Measurements from ENCODE around the gene RPP21. TPM values are rescaled to one million over a fixed set of nuclear protein-coding genes. Genes with fewer than 3 reads are reported as not detected.

RPP21 gene
- total RNA-seq, 1 donor from 2014 or later: 48.8 TPM

DNA sequence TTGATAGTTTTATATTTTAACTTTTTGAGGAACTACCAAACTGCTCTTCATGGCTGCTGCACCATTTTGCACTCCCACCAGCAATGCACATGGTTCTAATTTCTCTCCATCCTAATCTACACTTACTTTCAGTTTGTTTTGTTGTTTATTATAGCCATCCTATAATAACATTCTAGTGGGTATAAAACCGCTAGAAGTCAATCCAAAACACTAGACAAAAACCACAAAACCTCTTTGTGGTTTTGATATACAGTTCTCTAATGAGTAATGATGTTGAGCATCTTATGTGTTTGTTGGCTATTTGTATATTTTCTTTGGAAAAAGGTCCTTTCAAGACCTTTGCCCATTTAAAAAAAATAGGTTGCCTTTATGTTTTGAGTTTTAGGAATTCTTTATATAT lies 5.6 kb downstream of the RPP21 start:
- TF ChIP-seq, protein P1, sequence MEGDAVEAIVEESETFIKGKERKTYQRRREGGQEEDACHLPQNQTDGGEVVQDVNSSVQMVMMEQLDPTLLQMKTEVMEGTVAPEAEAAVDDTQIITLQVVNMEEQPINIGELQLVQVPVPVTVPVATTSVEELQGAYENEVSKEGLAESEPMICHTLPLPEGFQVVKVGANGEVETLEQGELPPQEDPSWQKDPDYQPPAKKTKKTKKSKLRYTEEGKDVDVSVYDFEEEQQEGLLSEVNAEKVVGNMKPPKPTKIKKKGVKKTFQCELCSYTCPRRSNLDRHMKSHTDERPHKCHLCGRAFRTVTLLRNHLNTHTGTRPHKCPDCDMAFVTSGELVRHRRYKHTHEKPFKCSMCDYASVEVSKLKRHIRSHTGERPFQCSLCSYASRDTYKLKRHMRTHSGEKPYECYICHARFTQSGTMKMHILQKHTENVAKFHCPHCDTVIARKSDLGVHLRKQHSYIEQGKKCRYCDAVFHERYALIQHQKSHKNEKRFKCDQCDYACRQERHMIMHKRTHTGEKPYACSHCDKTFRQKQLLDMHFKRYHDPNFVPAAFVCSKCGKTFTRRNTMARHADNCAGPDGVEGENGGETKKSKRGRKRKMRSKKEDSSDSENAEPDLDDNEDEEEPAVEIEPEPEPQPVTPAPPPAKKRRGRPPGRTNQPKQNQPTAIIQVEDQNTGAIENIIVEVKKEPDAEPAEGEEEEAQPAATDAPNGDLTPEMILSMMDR (IDR thresholded peaks at IDR 0.05): no peak
- H3K9me3 Mint-ChIP-seq (ENCODE audit: unreplicated experiment): no peaks in the 10 kb centered on the region
- peaks cover 9% of the 10 kb centered on the region for H3K27me3 Mint-ChIP-seq (ENCODE audit: unreplicated experiment)
- peaks cover 7% of the 10 kb centered on the region for H3K4me1 Mint-ChIP-seq (ENCODE audit: unreplicated experiment)
- H3K36me3 Mint-ChIP-seq (ENCODE audit: unreplicated experiment): peaks cover 4% of the 10 kb centered on the region
- H3K27ac Mint-ChIP-seq (ENCODE audit: unreplicated experiment): no peak overlapping the region
- DNase-seq (ENCODE audit: extremely low spot score, unreplicated experiment): no peak
- H3K4me3 Mint-ChIP-seq (ENCODE audit: unreplicated experiment): no peak overlapping the region

DNA sequence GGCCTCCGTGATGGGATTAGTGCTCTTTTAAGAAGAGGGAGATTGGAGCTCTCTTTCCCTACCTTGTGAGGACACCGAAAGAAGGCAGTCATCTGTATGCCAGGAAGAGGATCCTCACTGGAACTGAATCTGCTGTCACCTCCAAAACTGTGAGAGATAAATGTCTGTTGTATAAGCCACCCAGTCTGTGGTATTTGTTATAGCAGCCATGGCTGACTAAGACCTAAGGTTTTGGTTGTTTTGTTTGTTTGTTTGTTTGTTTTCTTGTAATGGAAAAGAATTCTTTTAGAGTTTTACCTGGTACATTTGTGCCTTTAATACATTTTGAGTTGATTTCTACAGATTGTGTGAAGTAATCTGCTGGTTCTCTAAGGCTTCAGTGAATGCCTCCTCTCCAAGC lies 7.6 kb downstream of the RPP21 start:
- TF ChIP-seq, protein P1 (IDR thresholded peaks at IDR 0.05): no peak
- Mint-ChIP-seq H3K4me3 (ENCODE audit: unreplicated experiment) (no peak overlapping the region), H3K27ac (ENCODE audit: unreplicated experiment) (no peak overlapping the region), H3K36me3 (ENCODE audit: unreplicated experiment) (no peaks in the 10 kb centered on the region), H3K27me3 (ENCODE audit: unreplicated experiment) (peaks cover 19% of the 10 kb centered on the region), H3K4me1 (ENCODE audit: unreplicated experiment) (no peaks in the 10 kb centered on the region), H3K9me3 (ENCODE audit: unreplicated experiment) (no peaks in the 10 kb centered on the region)
- DNase-seq (ENCODE audit: extremely low spot score, unreplicated experiment): no peak

DNA sequence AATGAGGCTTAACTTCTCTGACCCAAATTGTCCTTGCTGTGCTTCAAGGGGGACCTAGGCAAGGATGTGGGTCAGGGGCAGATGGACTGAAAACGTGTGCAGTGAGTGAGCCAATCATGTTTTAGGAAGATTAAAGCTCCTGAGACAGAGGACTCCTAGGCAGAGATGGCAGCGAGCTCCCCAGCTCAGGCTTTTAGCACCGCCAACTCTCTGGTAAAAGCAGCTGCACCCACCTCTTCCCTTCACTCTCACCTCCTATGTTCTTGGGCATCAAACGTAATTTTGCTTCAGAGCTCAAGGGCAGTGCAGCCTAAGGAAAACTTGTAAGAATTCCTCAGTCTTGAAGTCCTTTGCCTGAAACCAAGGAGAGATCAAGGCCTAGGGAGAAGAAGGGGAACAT lies 10.3 kb downstream of the RPP21 start:
- H3K36me3 Mint-ChIP-seq (ENCODE audit: unreplicated experiment): no peaks in the 10 kb centered on the region
- no peaks in the 10 kb centered on the region for H3K9me3 Mint-ChIP-seq (ENCODE audit: unreplicated experiment)
- H3K4me1 Mint-ChIP-seq (ENCODE audit: unreplicated experiment): peaks cover 7% of the 10 kb centered on the region
- H3K27ac Mint-ChIP-seq (ENCODE audit: unreplicated experiment): no peak overlapping the region
- TF ChIP-seq, protein P1 (IDR thresholded peaks at IDR 0.05): no peak
- no peak for DNase-seq (ENCODE audit: extremely low spot score, unreplicated experiment)
- H3K4me3 Mint-ChIP-seq (ENCODE audit: unreplicated experiment): no peak overlapping the region
- H3K27me3 Mint-ChIP-seq (ENCODE audit: unreplicated experiment): peaks cover 42% of the 10 kb centered on the region

DNA sequence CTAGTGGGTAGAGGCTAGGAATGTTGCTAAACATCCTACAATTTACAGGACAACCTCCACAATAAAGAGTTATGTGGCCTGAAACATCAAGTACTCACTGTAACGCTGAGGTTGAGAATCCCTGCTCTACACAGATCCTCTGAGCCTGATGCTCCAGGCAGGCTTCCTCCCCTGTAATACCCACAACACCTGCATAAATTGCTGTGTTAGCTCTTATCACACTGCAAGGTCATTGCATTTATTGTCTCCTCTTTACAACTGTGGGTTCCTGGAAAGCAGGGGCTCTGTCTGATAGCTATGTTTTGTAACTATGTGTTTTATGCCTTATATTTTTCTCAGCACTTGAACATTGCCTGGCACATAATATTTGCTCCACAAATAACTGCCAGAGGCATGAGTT lies 11.6 kb downstream of the RPP21 start:
- Mint-ChIP-seq H3K9me3 (ENCODE audit: unreplicated experiment) (no peaks in the 10 kb centered on the region), H3K4me3 (ENCODE audit: unreplicated experiment) (no peak overlapping the region), H3K4me1 (ENCODE audit: unreplicated experiment) (peaks cover 7% of the 10 kb centered on the region)

DNA sequence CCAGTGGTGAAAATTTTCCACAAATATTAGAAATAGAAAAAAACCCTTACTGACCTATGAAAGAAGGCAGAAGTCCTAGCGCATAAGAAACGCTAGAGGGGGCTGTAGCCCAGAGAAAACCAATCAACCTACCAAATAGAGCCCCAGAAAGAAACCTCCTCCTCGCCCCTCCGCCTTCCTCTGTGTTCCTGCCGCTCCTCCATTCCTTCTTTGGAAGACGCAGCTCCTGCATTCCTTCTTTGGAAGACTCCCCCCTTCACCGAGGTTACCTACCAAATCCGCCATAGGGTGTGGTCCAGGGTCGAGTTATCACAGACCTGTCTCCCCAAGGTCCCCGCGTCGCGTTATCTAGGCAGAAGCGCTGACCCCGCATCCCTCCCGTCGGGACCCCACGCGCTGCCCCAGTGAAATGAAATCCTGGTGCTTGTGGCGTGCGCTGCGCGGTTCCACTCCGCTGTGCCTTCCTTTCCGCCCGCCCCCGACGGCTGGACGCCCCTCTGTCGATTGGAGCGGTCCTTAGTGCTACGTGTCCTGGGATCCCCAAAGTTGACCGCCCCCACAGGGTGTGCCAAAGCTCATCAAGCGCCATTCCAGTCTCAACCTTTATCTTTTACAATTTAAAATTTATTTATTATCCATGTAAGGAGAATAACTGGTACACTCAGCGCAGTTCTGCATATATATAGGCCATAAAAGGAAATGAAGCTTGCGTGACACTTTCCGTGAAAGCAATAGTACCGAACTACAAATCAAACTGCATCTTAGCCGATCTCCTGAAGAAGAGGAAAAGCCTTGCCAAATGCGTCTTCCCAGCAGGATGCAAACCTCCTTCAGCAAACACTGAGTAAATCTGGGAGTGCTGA lies 13.0 kb downstream of the RPP21 start:
- H3K36me3 Mint-ChIP-seq (ENCODE audit: unreplicated experiment): no peaks in the 10 kb centered on the region
- H3K4me3 Mint-ChIP-seq (ENCODE audit: unreplicated experiment): peak overlapping the region; percentile 81
- H3K27me3 Mint-ChIP-seq (ENCODE audit: unreplicated experiment): peaks cover 65% of the 10 kb centered on the region
- peaks cover 7% of the 10 kb centered on the region for H3K4me1 Mint-ChIP-seq (ENCODE audit: unreplicated experiment)
- DNase-seq (ENCODE audit: extremely low spot score, unreplicated experiment): no peak
- H3K27ac Mint-ChIP-seq (ENCODE audit: unreplicated experiment): no peak overlapping the region
- TF ChIP-seq, protein P1 (IDR thresholded peaks at IDR 0.05): peak; percentile 86
- peaks cover 6% of the 10 kb centered on the region for H3K9me3 Mint-ChIP-seq (ENCODE audit: unreplicated experiment)

More for the DNA sequence above, 11.6 kb downstream of the RPP21 start:
- no peak overlapping the region for H3K27ac Mint-ChIP-seq (ENCODE audit: unreplicated experiment)
- TF ChIP-seq, protein P1 (IDR thresholded peaks at IDR 0.05): no peak
- no peaks in the 10 kb centered on the region for H3K36me3 Mint-ChIP-seq (ENCODE audit: unreplicated experiment)
- no peak for DNase-seq (ENCODE audit: extremely low spot score, unreplicated experiment)
- H3K27me3 Mint-ChIP-seq (ENCODE audit: unreplicated experiment): peaks cover 55% of the 10 kb centered on the region

Data from osteocyte (in vitro differentiated cells).